ENCODE results near the gene PTRHD1.
"Not testable (repeated sequence)": the region's sequence is repeated elsewhere in the genome, so short reads cannot be mapped to it uniquely, and the experiment has no call there.

Gene PTRHD1

DNA sequence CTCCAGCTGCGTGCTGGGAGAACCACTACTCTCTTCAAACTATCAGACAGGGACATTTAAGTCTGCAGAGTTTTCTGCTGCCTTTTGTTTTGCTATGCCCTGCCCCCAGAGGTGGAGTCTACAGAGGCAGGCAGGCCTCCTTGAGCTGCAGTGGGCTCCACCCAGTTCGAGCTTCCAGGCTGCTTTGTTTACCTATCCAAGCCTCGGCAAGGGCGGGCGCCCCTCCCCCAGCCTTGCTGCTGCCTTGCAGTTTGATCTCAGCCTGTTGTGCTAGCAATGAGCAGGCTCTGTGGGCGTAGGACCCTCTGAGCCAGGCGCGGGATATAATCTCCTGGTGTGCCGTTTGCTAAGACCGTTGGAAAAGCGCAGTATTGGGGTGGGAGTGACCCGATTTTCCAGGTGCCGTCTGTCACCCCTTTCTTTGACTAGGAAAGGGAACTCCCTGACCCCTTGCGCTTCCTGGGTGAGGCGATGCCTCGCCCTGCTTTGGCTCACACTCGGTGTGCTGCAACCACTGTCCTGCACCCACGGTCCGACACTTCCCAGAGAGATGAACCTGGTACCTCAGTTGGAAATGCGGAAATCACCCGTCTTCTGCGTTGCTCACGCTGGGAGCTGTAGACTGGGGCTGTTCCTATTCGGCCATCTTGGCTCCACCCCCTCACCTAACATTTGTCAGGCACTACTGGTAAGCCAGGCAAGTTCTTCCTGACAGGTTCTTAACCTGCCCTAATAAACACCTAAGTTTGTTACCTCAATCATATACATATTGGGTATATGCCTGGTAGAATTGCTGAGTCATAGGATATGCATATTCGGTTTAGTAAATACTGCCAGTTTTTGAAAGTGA lies 12.8 kb upstream of the PTRHD1 start:
- DNase-seq = not testable (repeated sequence)

DNA sequence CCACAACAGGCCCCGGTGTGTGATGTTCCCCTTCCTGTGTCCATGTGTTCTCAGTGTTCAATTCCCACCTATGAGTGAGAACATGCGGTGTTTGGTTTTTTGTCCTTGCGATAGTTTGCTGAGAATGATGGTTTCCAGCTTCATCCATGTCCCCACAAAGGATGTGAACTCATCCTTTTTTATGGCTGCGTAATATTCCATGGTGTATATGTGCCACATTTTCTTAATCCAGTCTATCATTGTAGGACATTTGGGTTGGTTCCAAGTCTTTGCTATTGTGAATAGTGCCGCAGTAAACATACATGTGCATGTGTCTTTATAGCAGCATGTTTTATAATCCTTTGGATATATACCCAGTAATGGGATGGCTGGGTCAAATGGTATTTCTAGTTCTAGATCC lies 7.3 kb upstream of the PTRHD1 start:
- not testable (repeated sequence) for DNase-seq

DNA sequence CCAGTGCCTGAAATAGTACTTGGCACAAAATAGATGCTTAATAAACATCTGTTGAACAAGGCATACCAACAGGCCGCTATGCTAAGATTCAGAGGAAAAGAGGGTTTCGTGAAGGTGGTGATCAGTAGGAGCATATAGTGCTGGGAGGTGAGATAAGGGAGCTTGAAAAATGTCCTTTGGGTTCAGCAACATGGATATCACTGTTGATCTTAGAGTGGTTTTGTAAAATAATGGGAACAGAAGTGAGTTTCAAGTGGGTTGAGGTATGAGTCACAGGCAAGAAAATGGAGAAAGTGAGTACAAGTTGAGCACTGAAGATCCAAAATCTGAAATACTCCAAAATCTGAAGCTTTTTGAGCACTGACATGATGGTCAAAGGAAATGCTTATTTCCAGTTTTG lies 4.5 kb upstream of the PTRHD1 start:
- DNase-seq = no peak

DNA sequence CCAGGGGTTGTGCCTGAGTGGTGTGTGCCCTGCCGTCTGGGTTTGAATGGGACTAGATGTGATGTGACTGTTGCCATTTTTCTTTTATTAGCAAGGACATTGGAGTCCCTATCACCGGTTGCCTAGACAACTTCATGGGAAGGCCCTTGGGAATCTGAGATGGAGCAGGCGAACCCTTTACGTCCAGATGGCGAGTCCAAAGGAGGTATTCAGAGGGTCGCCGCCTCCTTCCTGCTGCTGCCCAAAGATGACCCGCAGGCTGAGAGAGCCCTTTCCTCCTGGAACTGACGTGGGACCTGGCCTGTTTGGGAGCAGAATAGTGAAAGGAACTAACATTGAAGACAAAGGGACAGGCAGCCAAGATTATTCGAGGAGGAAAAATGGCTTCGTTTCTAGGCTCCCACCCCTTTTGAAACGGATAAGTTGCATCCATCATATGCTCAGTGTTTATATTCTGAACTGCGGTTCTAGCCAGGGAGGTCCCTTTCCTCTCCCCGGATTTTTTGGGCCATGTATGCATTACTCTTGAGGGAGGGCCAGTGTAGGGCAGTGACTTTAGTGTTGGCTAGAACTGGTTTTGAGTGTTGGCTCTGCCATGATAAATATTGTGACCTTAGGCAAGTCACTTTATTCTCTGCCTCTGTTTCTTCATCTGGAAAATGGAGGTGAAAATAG lies 707 bp upstream of the PTRHD1 start:
- no peak for DNase-seq

DNA sequence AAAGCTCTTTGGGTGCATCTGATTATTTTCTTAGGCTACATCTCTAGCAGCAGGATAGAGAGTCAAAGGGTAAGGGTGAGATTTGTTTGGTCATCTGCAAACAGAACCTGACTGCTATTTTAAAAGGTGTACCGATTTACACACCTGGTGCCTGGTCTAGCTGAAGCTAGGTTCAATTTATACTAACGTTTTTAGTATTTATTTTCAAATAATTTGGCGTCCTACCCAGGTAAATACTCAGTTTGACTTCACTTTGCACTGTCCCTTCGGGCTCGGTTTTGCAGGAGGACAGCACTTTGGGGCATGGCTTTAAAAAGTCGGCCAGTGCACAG lies 683 bp downstream of the PTRHD1 start:
- no peak for DNase-seq

GRCh38 chr2:24791452-24791851 lies 1.7 kb downstream of the PTRHD1 start:
- no peak for DNase-seq

- no peak for DNase-seq
Observed at GRCh38 chr2:24788816-24789215, 4.4 kb downstream of the PTRHD1 start.

DNA sequence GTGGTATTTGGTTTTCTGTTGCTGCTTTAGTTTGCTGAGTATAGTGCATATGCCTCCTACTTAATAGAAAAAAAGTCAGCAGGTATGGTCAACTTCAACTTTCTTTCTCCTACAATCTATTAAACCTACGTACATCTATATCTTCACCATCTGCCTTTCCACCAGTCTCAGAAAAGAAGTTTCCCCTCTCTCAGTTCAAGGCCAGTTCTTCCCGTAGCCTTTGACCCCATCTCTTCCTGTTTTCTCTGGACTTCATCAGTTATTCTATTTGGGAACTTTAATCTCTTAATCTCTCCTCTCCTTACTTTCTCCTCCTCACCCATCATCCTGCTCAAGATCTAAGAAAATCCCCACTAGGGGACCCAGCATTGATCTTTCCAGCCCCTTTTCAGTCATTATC lies 5.7 kb downstream of the PTRHD1 start:
- DNase-seq = no peak

DNA sequence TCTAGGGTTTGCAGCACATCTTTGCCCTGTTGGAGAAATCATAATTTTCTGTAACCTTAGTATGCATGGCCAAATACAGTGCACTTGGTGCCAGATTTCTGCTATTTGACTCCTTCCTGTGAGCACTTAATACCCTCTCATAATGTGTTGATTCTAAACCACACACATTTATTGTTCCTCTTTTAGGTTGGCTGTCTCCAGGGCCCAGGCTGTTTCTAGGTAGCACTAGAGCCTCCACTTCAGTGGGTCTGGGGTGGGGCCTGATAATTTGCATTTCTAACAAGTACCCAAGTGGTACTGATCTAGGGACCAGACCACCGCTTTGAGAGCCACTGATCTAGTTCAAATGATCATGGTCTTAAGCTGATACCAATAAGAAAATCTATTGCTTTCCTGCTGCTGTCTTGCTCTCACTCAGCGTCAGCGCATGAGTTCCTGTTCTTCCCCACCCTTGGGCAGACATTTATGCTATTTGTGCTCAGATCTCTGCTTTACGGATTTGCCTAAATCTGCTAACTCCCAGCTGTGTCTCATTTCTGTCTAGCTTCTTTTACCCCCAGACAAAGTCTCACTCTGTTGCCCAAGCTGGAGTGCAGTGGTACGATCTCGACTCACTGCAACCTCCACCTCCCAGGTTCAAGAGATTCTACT lies 7.4 kb downstream of the PTRHD1 start:
- peak; percentile 13 for DNase-seq

GRCh38 chr2:24783641-24784040 lies 9.6 kb downstream of the PTRHD1 start:
- no peak for DNase-seq

DNA sequence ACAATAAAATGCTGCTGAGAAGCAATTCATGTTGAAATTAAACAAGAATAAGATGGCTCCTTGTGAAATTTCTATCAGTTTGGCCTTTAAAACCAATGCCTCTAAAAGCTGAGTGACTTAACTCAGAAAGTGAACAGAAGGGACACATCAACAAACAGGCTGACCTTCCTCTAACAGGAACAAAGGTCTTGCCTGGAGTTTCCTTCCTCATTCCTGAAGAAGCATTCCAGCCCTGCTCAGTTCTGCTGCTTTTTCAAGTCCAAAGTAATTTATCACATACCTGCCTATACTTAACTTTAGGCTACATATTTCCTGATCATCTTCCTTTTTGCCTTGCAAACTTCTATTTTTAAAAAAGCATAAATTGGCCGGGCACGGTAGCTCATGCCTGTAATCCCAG lies 14.1 kb downstream of the PTRHD1 start:
- DNase-seq = no peak

GRCh38 chr2:24774373-24774772 lies 18.8 kb downstream of the PTRHD1 start:
- DNase-seq = no peak

DNA sequence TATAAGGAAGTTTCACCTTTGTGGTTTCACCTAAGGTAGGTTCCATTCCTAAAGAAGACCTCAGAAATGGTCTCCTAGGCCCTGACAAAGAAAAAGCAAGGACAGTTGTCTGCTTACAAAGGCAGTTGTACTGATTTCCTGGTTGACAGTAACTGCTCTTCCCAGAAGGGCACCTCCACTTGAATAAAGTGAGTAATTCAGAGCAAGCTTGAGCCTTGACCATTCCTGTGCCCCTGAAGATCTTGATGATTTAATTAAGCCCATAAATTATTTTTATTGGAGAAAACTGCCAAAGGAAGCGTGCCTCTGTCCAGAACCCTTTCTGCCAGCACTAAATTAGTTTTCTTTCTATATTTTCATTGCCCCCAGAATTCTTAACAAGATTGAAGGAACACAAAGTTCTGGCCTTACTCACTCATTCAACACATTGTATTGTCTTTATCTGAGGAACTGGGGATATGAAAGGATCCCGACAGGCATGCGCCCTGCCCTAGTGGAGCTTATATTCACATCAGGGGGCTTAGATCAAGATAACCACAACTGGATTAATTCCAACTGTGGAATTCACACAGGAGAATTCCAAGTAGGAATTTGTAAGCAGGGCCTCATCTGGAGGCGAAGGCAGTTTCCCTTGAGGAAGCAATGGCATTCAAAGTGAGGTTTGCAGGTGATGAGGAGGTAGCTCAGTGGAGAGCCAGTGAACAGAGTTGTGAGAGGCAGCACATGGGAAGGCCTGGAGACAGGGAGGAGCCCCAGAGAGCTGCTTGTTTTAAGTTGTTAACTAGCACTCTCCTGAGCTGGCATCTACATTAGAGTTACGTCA lies 21.2 kb downstream of the PTRHD1 start:
- no peak for DNase-seq

- DNase-seq = no peak
Observed at GRCh38 chr2:24771061-24771460, 22.1 kb downstream of the PTRHD1 start.

DNA sequence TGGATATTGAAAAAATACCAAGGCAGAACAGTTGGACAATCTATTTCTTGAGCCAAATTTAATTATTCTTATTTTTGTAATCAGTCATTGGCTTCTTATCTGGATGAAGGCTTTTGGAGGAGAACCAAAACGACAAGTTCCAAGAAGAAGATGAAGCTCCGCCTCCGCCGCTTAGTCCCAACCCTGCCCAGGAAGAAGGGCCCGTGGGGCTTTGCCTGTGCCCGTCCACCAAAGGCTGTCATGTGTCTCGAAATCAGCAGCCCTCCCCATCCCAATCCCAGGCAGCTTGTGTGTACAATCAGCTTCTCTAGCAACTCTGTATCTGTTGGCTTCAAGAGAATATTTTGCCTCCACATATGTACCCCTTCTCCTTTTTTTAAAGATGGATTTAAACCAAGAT lies 24.6 kb downstream of the PTRHD1 start:
- DNase-seq = no peak

GRCh38 chr2:24768013-24768412 lies 25.2 kb downstream of the PTRHD1 start:
- DNase-seq = no peak

- no peak for DNase-seq
Observed at GRCh38 chr2:24766609-24767008, 26.6 kb downstream of the PTRHD1 start.

DNA sequence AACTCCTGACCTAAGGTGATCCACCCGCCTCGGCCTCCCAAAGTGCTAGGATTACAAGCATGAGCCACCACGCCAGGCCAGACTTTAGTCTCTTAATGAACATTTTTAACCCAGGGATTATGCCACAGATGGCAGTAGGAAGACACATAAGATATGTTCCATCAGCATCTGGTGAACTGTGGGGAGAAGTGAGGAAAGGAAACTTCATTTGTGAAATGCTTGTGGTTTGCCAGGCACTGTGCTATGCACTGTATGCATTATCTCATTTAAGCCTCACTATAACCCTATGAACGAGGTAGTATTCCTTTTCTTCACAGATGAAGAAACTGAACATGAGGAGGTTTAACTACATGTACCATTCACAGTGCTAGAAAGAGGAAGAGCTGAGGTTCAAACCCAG lies 29.3 kb downstream of the PTRHD1 start:
- DNase-seq = no peak

- DNase-seq = no peak
Observed at GRCh38 chr2:24762518-24762917, 30.7 kb downstream of the PTRHD1 start.

DNA sequence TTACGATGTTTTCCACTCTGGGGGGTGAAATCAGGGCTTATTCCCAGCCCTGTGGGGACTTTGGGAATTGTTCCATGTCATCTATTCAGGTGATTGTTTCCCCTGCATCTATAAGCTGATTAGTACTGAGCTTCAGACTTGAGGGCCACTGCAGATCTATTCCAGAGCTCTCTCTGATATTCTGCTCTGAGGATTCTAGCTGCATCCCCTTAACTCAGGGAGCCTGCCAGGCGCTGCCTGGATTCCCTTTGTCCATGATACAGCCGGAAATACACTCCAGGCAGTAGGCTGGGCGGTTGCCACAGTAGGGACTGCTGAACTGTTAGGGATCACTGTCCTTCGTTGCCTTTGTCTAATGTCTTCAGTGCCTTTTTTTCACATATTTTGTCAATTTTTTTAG lies 31.3 kb downstream of the PTRHD1 start:
- no peak for DNase-seq

DNA sequence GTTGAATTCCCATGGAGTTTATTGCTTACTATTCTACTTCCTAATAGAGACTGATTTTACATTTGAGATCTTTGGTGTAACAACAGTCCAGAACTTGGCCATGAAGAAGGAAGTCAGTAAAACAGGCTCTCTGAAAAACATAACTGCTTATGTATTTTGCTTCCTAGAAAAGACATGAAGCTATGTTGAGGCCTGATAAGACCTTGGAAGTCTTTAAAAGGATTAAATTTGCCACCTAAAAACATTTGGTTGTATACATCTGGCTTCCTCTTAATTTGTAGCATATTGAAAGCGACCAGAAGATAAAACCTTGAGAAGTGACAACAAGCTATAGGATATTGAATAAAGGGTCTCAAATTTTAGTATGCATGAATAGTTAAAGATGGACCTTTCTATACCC lies 36.4 kb downstream of the PTRHD1 start:
- no peak for DNase-seq

GRCh38 chr2:24754985-24755705 lies 38.0 kb downstream of the PTRHD1 start:
- DNase-seq = no peak
